Uterus (tissue), 4 donors: ENCODE measurements around the gene ABCG4. TPM values are rescaled to one million over a fixed set of nuclear protein-coding genes. Genes with fewer than 3 reads are reported as not detected.

Source experiments
- DNase-seq, 2 donors: peaks; one replicate each; pipeline ENCODE4 v3.0.0-alpha.2; 2019 to 2020
- H3K27ac ChIP-seq, 2 donors: fragments of 200-600 bp; sonication (generic); 1 replicate in 1 of 2; 2 replicates in 1 of 2; pipeline ENCODE4 v1.5.1; 2016 to 2018
- H3K27me3 ChIP-seq, 2 donors: fragments of 200-600 bp; sonication (generic); one replicate each; pipeline ENCODE4 v1.5.1; 2018 to 2019; ENCODE audit warnings: control low read depth in 1 of 2
- H3K36me3 ChIP-seq, 2 donors: fragments of 200-600 bp; sonication (generic); one replicate each; pipeline ENCODE4 v1.5.1; 2019; ENCODE audit warnings: control low read depth in 1 of 2
- H3K4me1 ChIP-seq, 2 donors: fragments of 200-600 bp; sonication (generic); one replicate each; pipeline ENCODE4 v1.5.1; 2018 to 2019; ENCODE audit warnings: control low read depth in 1 of 2
- H3K4me3 ChIP-seq, 2 donors: fragments of 200-600 bp; sonication (generic); 1 replicate in 1 of 2; 2 replicates in 1 of 2; pipeline ENCODE4 v1.5.1; 2018 to 2019; ENCODE audit warnings: mild to moderate bottlenecking in 1 of 2
- H3K9me3 ChIP-seq, 2 donors: fragments of 200-600 bp; sonication (generic); one replicate each; pipeline ENCODE4 v1.5.1; 2019; ENCODE audit warnings: control low read depth in 1 of 2
- CTCF ChIP-seq, 4 experiments: fragments of 200-600 bp in 2 of 4; fragments of 450-650 bp in 2 of 4; sonication (generic) in 2 of 4; IDR thresholded peaks; one replicate each; pipeline ENCODE4 v1.5.1; 2016 to 2019; ENCODE audit warnings: antibody characterized with exemption in 4 of 4, mild to moderate bottlenecking in 2 of 4, moderate library complexity in 1 of 4
- POLR2A ChIP-seq, 2 donors: fragments of 450-650 bp; IDR thresholded peaks; one replicate each; pipeline ENCODE4 v1.6.1; 2016; ENCODE audit warnings: antibody characterized with exemption in 2 of 2, mild to moderate bottlenecking in 1 of 2, moderate library complexity in 1 of 2
- intact Hi-C: fragments of 100-400 bp; cut with DNase I; formaldehyde crosslinking; loops from one replicate; pipeline ENCODE4 v1.15.1; 2023; ENCODE audit warnings: low total_unique reads
- total RNA-seq, 4 donors: library from RNA; depleted of rRNA in 3 of 4; stranded (reverse); fragments of >200 nt in 3 of 4; gene quantifications; one replicate each; pipeline versions ENCODE4 v1.1.0 to v1.2.4, GENCODE V29; 2014 to 2023
- donor health status: DM: yes; HTN: yes; CAD: no.

Gene ABCG4
- total RNA-seq, 4 donors from 2014 or later, result 0.55 to 2.7 TPM; not detected in 2

GRCh38 chr11:119154178-119154577 is 5.3 kb downstream of the ABCG4 start:
- Histone ChIP-seq H3K4me3 (no peak overlapping the region), H3K27ac (no peak overlapping the region), H3K4me1 (peaks cover 0 to 6% of the 10 kb centered on the region in 2 donors), H3K27me3 (no peaks in the 10 kb centered on the region), H3K36me3 (no peaks in the 10 kb centered on the region), H3K9me3 (no peaks in the 10 kb centered on the region)
- intact Hi-C loops, result no loop called here
- no peak for TF ChIP-seq CTCF (IDR thresholded peaks at IDR 0.05)
- TF ChIP-seq POLR2A (IDR thresholded peaks at IDR 0.05), result no peak
- DNase-seq, result no peak

- no peaks in the 10 kb centered on the region for H3K4me1 ChIP-seq
- H3K9me3 ChIP-seq, result no peaks in the 10 kb centered on the region
- no peaks in the 10 kb centered on the region for H3K36me3 ChIP-seq
- no peak overlapping the region for H3K27ac ChIP-seq
- DNase-seq, result no peak
- H3K4me3 ChIP-seq, result no peak overlapping the region
- no peaks in the 10 kb centered on the region for H3K27me3 ChIP-seq
- intact Hi-C loops, result no loop called here
- TF ChIP-seq POLR2A (IDR thresholded peaks at IDR 0.05), result no peak
- peak in 1 of 4 experiments; percentile 18 for TF ChIP-seq CTCF (IDR thresholded peaks at IDR 0.05)
Measured at GRCh38 chr11:119155733-119156492, 7.1 kb downstream of the ABCG4 start.

- Histone ChIP-seq H3K27me3 (no peaks in the 10 kb centered on the region), H3K27ac (no peak overlapping the region), H3K4me3 (no peak overlapping the region), H3K4me1 (no peaks in the 10 kb centered on the region), H3K36me3 (no peaks in the 10 kb centered on the region), H3K9me3 (no peaks in the 10 kb centered on the region)
- intact Hi-C loops, result no loop called here
- TF ChIP-seq CTCF (IDR thresholded peaks at IDR 0.05), result no peak
- TF ChIP-seq POLR2A (IDR thresholded peaks at IDR 0.05), result no peak
- no peak for DNase-seq
Measured at GRCh38 chr11:119156496-119156895, 7.6 kb downstream of the ABCG4 start.

GRCh38 chr11:119157063-119157462 is 8.2 kb downstream of the ABCG4 start:
- H3K36me3 ChIP-seq, result no peaks in the 10 kb centered on the region
- no peaks in the 10 kb centered on the region for H3K9me3 ChIP-seq
- H3K4me3 ChIP-seq, result no peak overlapping the region
- intact Hi-C loops, result no loop called here
- H3K4me1 ChIP-seq, result no peaks in the 10 kb centered on the region
- no peak for DNase-seq
- TF ChIP-seq POLR2A (IDR thresholded peaks at IDR 0.05) (no peak), CTCF (IDR thresholded peaks at IDR 0.05) (no peak)
- H3K27me3 ChIP-seq, result no peaks in the 10 kb centered on the region
- H3K27ac ChIP-seq, result no peak overlapping the region

GRCh38 chr11:119158467-119158866 is 9.6 kb downstream of the ABCG4 start:
- Histone ChIP-seq H3K36me3 (no peaks in the 10 kb centered on the region), H3K4me1 (no peaks in the 10 kb centered on the region), H3K27ac (no peak overlapping the region), H3K27me3 (no peaks in the 10 kb centered on the region), H3K4me3 (no peak overlapping the region), H3K9me3 (no peaks in the 10 kb centered on the region)
- DNase-seq, result no peak
- TF ChIP-seq CTCF (IDR thresholded peaks at IDR 0.05) (no peak), POLR2A (IDR thresholded peaks at IDR 0.05) (no peak)
- intact Hi-C loops, result no loop called here
